ENCODE measurements around the gene ZBTB18.

ZBTB18 gene

DNA sequence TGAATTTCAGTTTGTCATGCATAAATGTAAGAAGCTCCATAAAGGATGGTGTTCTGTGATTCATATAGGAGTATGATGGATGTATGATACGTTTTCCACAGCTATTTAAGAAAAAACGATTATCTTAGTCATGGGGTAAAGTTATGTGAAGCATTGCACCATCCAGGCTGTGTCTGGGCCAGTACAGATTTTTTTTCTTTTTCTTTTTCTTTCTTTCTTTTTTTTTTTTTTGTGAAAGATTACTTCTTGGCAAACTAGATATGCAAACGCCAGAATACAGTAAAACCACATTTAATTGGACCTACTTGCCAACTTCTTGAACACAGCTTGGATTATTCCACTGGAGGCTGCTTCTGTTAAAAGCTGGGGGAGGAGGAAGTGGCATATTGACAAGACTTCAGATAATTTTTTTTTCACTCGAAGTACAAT, 14.9 kb downstream of the ZBTB18 start:
- TF ChIP-seq CTCF (IDR thresholded peaks at IDR 0.05), result no peak

- no peak for TF ChIP-seq CTCF (IDR thresholded peaks at IDR 0.05)
Measured at GRCh38 chr1:244066954-244067716, 16.1 kb downstream of the ZBTB18 start.

GRCh38 chr1:244067893-244068292, 16.8 kb downstream of the ZBTB18 start:
- TF ChIP-seq CTCF (IDR thresholded peaks at IDR 0.05), result no peak

GRCh38 chr1:244068567-244068966, 17.5 kb downstream of the ZBTB18 start:
- TF ChIP-seq CTCF (IDR thresholded peaks at IDR 0.05), result no peak

- TF ChIP-seq CTCF (IDR thresholded peaks at IDR 0.05), result no peak
Measured at GRCh38 chr1:244069326-244069898, 18.3 kb downstream of the ZBTB18 start.

DNA sequence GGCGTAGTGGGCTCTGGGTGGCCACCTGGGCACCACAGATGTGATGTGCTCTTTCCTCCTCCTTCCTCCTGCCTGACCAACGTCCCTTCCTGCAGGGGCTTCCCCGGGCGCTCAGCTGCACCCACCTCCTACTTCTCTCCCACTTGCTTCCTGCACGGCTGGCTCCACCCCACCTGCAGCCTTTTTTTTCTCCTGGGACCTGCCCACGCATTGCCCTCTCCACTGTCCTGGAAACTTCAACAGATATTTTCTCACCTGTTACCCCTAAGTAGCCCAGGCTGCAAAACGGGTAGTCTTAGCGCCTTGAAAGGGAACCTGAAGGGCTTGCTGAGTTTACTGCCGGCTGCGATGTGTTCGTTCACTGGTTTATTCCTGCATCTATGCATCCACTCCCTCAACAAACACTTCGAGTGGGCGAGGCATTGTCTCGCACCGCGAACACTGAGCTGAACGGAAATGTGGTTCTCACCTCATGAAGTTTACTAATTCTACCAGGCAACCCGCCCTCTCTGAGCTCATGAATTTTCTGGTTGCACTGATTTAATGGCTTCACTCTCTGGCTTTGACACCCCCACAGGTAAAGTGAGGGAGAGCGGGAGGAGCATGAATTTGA, 23.6 kb downstream of the ZBTB18 start:
- TF ChIP-seq CTCF (IDR thresholded peaks at IDR 0.05), result no peak

- no peak for TF ChIP-seq CTCF (IDR thresholded peaks at IDR 0.05)
Measured at GRCh38 chr1:244075247-244075722, 24.2 kb downstream of the ZBTB18 start.

All from LNCAP (cell line).